NOMO-1 treated with DMSO at 0.1 percent for 48 hours (cell line): ENCODE results near the gene CISTR.
"Not testable (repeated sequence)": the region's sequence is repeated elsewhere in the genome, so short reads cannot be mapped to it uniquely, and the experiment has no call there.

Experiments used
- DNase-seq: peaks from one replicate; lab custom pipeline; 2025; ENCODE audit not compliant: unreplicated experiment; lab: John Stamatoyannopoulos, UW

Gene CISTR

DNA sequence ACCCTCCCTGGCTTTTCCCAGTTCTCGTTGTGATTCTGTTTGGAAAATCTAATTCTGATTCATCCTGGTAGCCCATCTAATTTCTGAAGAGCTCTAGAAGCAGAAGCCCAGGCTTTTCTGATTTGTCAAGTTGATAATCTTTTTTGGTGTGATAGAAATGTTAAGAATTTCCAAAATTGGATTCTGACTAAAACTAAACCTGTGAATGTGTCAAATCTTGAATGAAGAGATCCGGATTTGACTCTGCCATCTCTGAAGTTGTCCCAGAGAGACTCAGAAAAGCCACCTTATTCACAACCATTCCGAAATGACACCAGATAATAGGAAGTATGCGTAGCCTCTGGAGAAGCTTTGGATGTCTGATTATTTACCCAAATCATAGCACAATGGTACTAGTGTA lies 12.8 kb upstream of the CISTR start:
- no peak for DNase-seq

DNA sequence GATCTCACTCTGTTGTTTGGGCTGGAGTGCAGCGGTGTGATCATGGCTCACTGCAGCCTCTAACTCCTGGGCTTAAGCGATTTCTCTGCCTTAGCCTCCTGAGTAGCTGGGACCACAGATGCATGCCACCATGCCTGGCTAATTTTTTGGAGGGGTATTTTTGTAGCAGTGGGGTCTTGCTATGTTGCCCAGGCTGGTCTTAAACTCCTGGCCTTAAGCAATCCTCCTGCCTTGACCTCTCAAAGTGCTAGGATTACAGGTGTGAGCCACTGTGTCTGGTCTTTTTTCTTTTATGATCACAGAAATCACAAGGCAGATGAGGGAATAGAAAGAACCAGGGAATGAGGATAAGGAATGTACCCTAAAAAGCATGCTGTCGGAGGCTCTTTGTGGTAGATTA lies 11.0 kb upstream of the CISTR start:
- not testable (repeated sequence) for DNase-seq

GRCh38 chr12:53761306-53761705 lies 9.5 kb upstream of the CISTR start:
- DNase-seq = no peak

DNA sequence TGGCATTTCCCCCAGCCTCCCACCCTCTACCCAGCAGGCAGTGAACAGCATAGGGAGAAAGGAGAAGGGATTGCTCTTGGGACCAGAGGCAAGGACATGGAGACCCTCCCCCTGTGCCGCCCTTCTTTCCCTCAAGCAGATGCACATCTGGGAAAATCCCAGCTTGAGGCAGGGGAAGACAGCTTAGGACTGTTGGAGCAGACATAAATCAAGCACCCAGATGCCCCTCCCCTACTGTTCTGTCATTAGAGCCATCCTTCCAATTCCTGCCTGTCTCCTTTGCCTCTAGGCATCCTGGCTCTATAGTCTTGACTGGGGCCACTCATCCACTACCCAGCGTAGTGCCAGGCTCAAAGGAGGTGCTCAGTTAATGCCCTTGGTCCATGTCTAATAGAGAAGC lies 7.5 kb upstream of the CISTR start:
- DNase-seq = no peak

DNA sequence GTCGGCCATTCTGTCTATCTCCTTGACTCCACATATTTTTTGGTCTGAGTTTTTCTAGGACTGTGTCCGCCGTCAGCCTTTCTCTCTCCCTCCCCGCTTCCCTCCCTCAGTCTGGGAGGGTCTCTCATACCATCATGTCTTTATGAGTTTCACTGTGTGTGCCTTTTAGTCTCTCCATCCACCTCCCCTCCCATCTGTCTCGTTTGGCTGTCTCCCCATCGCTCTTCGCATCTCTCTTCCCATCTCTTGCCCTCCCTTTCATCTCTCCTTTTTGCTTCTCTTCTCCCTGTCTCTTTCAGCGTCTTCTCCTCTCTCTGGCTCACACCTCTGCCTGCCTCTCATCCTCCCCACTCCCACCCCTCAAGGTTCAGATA lies 6.9 kb upstream of the CISTR start:
- DNase-seq = no peak

DNA sequence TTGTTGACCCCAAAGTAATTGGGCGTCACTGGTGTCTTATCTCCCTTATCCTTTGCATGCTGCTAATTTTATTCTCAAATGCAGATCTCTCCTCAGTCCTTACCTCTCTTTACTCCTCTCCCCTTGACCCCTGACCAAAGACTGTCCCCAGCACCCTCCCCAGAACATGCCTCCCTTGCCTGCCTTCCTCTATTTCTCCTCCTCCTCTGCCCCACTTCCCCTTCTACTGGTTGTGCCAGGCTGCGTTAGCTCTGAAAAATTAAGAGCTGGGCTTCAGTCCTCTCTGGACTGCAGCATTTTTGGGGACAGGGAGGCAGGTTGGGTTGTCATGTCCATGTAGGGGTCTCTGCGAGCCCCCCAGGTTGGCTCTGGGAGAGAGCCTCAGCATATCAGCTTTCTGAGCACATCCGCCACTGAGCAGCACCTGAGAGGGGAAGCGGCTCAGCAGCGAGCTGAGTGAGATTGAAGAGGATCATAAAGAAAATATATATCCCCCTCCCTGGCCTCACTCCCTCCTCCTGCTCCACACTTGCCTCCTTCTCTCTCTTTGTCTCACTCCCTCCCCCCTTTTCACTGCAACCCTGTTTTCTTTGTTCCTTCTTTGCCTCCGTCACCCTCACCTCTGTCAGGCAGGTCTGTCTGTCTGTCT lies 6.4 kb upstream of the CISTR start:
- DNase-seq = peak; percentile 16

- peak; percentile 76 for DNase-seq
Measured at GRCh38 chr12:53757101-53757770, 5.5 kb upstream of the CISTR start.

- DNase-seq = no peak
Measured at GRCh38 chr12:53756300-53757100, 4.7 kb upstream of the CISTR start.

DNA sequence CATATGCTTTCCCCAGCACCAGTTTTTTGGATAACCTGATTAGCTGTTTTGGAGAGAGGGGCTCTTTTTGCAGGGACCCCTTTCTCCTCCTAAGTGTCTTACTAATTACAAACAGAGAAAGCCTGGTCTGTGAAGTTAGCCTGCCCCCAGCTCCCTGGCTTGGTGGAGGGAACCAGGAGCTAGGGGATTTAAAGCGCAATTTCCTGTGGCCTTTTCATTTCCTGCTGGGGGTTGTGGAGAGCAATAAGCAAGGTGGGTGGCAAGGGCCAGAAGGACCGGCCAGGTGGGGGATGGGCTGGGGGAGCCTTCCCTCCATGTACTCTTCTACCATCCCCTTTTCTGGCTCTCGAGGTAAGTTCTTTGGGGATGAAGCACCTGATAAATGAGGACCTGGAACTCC lies 4.1 kb upstream of the CISTR start:
- DNase-seq = no peak

- no peak for DNase-seq
Measured at GRCh38 chr12:53755451-53755891, 3.7 kb upstream of the CISTR start.

- no peak for DNase-seq
Measured at GRCh38 chr12:53754633-53755264, 3.0 kb upstream of the CISTR start.

- DNase-seq = no peak
Measured at GRCh38 chr12:53754188-53754585, 2.4 kb upstream of the CISTR start.

- no peak for DNase-seq
Measured at GRCh38 chr12:53752621-53753020, 842 bp upstream of the CISTR start.

DNA sequence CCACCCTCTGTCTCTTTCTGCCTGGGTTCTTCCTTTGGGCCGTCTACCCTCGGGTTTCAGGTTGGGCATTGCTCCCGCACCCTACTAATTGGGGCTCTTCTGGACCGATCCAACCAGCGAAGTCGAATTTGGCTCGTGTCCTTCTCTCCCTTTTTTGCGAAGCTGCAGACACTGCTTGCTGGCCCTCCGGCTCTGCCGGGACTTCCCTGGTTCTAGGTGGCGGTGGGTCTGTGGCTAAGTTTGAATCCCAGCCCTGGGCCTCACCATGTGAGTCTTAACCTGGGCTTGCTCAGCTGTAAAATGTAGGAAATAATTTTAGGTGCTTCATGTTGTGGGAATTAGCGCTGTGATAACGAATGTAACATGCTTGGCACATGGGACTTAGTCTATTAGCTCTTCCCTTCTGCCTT lies 418 bp upstream of the CISTR start:
- DNase-seq = no peak

GRCh38 chr12:53750812-53751335 lies 905 bp downstream of the CISTR start:
- DNase-seq = no peak

DNA sequence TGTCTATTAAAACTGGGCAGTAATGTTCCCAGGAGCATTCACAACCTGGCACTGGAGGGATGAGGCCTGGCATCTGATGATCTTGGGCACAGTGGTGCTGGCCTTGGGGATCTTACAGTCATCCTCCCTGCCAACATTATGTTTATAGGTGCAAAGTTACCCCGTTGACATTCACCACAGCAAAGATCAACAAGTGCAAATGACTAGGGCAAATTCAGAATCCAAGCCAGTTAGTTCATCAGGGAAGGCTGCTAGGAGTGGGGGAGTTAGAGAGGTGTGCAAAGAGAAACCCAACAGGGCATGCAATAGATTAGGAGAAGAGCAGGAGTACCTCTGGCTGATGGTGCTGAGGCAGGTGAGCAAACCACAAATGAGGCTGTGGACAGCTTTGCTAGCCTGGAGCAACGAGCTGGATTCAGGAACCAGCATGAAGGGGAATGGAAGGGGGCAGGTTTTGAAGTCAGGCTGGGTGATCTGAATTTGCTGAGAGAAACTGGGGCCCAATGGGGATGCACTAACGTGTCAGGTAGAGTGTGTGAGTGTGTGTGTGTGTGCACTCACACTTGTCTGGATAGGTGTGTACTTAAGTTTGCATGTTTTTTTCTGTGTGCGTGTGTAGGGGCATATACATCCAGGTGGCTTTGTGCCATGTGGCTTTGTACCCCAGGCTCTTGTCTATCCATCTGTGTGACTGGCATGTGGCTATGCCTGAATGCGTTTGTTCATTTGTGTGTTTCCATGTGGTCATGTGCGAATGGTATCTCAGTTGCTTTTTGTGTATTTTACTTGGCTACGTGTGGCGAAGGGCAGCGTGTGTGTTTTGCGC lies 1.6 kb downstream of the CISTR start:
- no peak for DNase-seq

DNA sequence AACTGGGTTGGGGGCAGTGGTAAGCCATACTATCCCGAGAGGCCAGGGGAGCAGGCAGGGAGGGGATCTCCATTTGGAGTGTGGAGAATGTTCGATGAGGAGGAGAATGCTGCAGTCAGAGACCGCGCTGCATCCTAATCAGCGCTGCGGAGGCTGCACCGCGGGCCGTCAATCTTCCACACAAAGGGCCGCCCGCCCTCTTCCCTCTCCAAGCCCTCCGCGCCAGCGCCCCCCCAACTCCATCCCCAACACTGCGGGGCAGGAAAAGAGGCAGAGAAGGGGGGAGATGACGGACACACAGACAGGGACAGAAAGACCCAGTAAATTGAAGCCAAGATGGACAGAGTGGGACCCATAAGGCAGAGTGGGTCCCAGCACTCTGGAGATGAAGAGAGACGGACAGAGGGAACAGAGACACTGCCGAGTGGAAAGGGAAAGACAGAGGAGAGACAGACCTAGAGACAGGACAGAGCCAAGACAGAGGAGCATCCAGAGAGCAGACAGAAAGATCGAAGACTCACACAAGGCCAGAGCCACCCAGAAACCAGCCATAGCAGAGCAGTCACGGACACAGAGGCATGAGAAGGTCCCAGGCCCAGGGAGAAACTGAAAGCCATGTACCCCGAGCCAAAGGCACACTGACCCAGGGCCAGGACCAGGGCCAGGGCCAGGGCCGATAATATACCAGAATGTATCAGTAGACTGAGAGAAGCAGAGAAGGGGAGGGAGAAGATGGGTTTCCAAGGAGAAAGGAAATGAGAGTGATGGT lies 3.5 kb downstream of the CISTR start:
- no peak for DNase-seq

GRCh38 chr12:53747095-53747494 lies 4.7 kb downstream of the CISTR start:
- DNase-seq = no peak

DNA sequence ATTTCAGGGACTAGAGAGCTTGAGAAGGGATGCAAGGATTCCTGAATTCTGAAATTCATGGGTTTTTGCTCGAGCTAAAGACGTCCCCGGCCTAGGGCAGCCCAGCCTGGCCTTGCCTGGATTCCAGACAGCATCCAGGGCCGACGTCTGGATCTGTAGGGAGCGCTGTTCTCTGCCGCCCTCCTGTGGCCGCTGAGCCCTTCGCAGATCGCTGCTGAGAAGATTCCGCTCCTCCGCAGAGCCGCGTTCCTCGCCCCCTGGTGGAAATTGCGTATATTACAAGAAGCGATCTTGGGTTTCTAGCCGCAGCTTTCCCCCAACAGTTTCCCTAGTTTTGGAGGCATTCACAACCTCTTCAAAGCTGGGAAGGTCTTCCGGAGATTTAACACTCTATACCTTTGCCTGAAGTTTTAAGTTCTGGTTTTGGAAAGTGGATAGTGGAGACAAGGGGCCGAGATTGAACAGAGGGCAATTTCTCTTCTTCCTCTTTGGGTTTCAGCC lies 5.1 kb downstream of the CISTR start:
- DNase-seq = peak; percentile 85

DNA sequence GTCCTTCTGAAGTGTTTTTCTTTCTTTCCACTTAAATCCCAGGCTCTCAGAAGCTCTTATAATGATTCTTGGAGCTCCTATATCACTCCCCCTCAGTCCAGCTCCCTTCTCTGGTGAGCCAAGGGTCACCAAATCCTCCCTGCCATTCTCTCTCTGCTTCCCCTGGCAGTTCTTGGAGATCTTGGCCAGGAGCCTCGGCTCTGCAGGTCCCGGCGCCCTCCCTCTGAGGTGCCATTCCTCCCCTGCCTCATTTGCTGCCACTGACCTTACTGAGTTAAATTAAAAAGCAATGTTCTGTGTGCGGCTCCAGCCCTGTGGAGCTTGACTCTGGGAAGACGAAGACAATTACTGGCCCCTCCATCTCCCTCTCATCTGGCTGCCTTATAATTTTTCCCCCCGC lies 7.0 kb downstream of the CISTR start:
- DNase-seq = no peak
